NCI-H526 (cell line): ENCODE data around the gene GMCL2.

ENCODE experiments used
- DNase-seq, 2 experiments: peaks; one replicate each; lab custom pipeline; 2025; lab: John Stamatoyannopoulos, UW

Gene GMCL2

DNA sequence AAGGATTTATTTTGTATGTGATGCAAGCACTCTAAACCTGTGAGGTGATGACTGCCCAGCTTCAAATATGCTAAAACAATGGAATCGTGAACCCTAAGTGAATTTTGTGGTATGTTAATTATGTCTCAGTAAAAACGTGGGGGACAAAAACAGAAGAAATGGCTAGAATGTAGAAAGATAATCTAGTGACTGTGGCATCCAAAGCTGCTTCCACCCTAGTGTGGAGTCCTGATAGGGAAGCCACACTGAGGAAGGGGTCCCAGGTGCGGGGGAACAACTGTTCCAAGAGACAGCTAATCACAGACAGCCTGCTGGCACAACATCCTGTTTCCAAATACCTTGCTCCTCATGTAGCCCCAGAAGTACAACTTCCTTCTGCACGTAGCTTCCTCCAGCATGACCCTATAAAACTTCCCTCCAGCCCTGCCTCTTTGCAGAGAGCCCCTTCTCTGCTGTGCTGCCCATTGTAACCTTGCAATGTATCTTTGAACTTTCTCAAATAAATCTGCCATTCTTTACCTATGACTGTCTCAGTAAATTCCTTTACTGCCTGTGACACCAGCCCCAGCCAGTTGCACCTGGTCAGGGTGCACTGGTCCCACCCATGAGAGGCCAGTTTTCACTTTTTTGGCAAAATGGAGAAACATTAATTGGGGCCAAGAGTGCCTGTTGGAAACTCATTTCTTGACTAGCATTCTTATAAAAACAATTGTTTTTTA is 4.9 kb downstream of the GMCL2 start:
- DNase-seq: no peak

DNA sequence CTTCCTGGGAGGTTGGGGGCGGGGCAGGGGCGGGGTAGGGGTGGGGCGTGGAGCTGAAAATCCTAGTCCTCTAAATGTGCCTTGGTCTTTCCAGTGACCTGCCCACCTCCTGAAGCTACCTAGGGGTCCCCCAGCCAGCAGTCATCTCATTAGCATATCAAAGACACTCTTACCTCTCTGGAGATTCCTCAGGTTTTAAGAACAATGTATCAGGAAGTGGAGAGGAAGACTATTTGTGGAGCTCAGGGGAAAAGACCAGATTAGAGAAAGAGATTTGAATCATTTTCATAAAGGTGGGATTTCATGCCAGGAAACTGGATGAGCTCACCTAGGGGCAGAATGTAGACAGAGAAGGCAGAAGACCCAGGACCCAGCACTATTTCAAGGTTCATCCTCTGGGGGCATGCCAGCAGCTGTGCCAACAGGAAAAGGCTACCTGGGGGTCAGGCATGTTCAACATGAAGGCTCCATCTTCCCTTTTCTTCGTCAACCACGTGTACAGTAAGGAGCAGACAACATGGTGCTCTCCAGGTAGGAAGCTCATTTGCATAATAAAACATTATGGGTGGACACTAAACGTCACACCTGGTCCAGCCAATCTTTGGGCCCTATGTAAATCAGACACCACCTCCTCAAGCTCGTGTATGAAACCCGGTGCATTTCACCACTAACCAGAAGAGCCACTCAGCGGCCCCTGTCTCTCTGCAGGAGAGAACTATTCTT is 6.9 kb downstream of the GMCL2 start:
- peak; percentile 15 to 32 for DNase-seq

DNA sequence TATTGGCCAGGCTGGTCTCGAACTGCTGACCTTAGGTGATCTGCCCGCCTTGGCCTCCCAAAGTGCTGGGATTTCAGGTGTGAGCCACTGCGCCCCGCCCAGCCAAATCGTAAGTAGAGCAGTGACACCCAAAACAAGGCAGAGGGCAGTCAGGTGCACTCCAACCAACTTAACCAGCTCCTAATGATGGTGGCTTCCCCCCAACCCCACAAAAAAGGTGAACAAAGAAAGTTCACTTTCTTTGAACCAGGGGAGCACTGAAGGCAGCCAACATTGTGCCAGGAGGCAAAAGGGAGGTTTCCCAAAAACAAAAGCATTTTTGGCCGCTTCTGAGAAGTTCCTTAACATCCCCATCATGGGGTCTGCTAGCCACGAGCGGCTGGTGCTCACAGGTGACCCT is 9.6 kb downstream of the GMCL2 start:
- DNase-seq: no peak

DNA sequence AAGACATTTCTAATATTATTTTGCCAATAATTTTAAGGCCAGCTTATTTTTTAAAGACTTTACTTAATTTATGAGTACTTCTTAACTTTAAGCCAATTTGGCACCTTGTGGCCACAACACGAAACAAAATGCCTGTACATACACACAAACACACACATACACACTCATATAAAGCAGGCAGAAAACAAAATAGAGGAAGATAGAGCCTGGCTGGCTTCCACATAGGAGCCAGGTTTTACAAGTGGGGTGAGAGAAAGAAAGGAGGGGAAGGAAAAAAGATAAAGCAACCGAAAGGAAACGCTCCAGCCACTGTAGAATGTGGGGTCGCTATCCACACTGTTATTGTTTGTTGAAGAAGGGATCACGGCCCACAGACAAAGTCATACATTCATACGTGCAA is 10.4 kb downstream of the GMCL2 start:
- DNase-seq: no peak

DNA sequence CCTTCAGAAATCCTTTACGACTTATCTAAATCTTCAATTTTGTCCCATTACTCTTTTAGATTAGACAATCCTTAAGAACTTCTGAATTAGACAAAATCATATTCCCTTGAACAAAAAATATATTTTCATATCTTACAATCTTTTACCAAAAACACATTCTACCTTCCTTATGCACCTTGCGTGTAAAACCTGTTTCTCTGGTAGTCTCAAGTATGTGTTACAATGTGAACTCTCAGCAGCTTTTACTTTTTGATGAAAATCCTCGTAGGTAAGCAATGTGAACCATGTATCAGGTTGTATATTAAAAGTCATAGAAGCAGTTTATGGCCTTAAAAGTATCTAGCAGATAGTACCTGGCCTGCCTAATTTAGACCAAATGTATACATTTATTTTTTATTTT is 12.7 kb downstream of the GMCL2 start:
- no peak for DNase-seq

DNA sequence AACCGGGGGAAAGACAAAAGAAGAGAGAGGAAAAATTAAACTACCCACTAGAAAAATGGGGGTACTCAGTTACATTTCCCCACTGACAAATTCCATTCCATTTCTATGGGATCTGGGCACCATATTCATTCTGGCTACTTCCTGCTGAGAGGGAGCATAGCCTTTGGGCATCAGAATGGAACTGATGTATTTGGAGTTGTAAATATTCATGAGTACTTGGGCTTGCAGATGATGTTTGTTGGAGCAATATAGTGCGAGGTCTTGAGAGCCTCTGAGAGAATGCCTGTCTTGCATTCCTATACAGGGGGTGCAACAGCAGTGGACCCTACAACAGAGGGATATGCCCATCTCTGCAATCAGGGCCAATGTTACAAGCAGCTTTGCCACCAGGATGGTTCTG is 16.7 kb downstream of the GMCL2 start:
- DNase-seq: no peak

DNA sequence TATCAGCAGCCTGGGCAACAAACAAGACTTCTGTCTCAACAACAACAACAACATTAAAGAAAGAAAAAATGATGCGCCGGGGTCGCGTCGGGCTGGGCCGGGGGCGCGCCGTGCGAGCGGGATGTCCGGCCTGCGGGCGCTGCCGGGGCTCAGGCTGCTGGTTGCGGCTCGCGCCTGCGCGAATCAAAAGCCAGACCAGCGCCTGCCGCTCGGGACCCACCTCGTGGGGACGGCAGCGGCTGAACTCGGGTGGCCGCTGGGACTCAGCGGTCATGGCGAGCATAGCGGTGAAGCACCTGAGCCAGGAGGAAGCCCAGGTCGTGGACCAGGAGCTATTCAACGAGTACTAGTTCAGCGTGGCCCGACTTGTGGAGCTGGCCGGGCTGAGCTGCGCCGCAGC is 21.6 kb downstream of the GMCL2 start:
- no peak for DNase-seq

DNA sequence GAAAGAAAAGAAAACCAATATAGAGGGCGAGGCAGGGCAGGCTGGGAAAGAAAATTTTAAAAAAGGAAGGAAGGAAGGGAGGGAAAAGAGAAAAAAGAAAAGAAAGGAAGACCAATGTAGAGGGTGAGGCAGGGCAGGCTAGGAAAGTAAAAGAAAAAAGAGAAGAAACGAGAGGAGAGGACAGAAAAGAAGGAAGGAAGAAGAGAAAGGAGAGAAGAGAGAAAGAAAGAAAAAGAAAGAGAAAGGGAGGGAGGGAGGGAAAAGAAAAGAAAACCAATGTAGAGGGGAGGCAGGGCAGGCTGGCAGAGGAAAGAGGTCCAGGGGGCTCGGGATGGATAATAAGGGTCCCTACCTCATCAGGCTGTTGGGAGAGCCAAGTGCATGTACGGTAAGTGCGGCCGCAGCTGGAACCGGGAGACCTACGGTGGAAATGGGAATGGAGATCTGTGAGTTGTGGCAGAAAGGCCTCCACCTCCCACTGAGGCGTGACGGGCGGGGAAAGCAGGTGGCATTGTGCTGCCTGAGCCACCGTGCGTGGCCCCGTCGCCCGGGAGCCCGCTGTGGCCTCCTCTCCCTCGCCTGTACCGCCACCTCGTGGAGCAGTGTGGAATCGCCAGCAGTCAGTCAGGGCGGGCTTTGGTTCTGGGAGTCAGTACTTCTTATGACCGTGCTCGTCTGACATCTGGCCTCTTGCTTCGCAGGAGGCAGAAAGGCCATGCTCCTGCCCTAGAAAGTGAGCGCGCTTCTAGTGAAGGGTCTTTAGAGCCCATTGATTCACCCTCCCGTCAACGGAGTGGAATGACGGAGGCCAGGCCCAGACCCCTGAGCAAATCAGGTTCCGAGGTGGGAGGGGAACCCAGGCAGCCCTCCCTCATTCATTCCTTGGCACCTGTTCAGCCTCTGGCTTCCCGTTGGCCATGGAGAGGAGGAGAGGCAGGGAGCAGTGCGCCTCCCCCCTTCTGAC is 23.1 kb downstream of the GMCL2 start:
- DNase-seq: peak; percentile 56 to 87

DNA sequence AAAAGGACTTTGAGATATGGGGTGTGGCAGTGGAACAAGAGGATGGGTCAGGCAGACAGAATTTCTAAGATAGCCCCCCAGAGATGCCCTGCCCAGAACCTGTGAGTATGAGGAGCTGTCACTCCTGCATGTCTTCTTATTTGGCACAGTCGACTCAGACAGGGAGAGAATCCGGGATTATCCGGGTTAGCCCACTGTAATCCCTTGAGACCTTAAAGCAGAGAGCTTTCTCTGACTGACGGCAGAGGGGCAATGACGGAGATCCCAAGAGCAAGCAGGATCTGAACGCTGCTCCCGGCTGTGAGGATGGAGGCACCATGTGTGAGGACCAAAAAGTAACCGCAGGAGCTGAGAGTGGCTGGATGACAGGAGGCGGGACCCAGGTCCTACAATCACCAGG is 24.7 kb downstream of the GMCL2 start:
- DNase-seq: no peak

DNA sequence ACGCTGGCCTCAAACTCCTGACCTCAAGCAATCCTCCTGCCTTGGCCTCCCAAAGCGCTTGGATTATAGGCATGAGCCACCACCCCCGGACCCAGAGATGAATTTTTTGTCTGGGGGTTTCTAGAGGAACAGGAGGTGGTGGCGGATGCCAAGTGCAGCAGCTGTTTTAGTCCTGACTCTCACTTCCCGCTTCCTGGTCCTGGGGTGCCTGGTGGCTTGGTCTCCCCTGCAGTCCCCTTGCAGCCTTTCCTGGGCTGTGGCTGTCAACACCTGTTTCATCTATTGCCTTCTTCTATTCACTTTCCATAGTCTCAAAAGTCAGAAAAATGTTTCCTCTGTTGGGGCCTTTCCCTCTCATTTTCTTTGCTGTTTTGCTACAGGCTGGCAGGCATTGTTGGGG is 27.0 kb downstream of the GMCL2 start:
- DNase-seq: no peak

DNA sequence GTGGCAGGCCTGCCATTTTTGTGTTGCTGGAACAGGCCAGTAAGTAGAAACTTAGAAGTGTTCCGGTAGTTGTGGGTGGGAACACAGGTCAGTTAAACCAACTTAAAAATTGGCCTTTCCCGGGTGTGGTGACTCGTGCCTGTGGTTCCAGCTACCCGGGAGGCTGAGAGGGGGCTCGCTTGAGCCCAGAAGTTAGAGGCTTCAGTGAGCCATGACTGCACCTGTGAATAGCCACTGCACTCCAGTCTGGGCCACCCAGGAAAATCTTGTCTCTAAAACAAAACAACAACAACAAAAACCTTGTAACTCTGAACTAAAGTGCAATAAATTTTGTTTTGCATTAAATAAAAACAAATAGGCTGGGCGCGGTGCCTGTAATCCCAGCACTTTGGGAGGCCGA is 32.1 kb downstream of the GMCL2 start:
- DNase-seq: no peak

DNA sequence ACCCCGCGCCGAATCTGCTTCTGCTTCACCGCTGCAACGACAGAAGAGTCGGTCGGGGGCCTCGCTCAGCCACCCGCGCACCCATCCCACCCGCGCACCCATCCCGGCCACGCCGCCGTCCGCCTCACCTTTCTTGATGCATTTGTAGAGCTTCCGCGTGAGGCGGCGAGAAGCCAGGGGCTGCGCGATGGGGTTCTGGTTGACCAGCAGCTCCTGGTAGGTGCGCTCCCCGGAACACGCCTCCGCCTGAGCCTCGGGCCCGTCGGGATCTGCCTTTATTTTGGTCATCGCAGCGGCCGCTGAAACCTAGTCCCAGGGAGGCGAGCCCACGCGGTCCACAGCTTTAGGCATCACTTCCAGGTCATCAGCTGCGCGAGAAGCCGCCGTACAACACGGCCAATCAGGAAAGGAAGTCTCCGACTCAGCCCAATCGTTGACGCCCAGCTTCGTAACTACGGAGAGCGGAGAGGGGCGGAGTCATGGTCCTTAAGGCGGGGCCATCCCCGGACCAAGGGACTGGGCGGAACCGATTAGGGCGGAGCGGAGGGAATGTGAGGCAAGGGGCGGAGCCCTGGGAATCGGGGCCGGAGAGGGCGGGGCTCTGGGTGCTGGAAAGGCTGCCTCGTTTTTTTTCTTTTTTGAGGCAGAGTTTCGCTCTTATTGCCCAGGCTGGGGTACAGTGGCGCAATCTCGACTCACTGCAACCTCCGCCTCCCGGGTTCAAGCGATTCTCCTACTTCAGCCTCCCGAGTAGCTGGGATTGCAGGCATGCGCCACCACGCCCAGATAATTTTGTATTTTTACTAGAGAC is 33.4 kb downstream of the GMCL2 start, which contains the start of gene NHP2:
TSS of gene NHP2 (minus strand) at position 356 of the 811 bp plus-strand sequence. CDS start at position 288, 68 bp downstream.
- DNase-seq: peak; percentile 86 to 96

DNA sequence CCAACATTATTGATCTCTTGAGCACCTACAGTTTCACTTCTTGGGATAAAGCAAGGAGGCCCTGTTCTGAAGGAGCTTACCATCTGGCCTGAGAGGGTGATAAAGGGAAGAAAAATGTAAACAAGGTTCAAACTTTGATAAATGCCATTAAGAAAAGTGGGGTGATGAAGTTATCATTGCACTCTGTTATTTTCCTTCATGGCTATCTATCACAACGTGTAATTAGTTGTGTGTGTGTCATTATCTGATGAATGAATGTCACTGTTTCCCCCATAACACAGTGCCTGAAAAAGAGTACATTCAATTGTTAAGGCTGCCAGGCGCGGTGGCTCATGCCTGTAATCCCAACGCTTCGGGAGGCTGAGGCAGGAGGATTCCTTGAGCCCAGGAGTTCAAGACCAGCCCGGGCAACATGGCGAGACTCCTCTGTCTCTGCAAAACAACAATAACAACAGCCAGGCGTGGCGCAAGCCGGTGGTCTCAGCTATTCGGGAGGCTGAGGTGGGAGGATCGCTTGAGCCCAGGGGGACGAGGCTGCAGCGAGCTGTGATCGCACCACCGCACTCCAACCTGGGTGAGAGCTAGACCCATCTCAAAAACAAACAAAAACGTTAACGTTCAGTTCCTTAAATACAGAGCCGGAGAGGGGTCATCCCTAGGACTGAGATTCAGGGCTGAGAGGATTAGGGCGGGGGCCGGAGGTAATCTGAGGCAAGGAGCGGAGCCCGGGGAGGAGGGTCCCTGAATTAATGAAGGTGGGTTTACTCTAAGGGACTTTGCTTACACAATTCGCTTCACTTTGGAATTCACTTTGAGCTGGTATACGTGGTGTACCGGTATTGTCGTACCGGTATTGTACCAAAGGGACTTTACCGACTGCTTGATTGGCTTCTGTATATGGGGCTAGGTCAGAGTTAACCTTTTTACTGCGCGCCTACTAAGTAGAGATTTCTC is 34.4 kb downstream of the GMCL2 start:
- no peak for DNase-seq

DNA sequence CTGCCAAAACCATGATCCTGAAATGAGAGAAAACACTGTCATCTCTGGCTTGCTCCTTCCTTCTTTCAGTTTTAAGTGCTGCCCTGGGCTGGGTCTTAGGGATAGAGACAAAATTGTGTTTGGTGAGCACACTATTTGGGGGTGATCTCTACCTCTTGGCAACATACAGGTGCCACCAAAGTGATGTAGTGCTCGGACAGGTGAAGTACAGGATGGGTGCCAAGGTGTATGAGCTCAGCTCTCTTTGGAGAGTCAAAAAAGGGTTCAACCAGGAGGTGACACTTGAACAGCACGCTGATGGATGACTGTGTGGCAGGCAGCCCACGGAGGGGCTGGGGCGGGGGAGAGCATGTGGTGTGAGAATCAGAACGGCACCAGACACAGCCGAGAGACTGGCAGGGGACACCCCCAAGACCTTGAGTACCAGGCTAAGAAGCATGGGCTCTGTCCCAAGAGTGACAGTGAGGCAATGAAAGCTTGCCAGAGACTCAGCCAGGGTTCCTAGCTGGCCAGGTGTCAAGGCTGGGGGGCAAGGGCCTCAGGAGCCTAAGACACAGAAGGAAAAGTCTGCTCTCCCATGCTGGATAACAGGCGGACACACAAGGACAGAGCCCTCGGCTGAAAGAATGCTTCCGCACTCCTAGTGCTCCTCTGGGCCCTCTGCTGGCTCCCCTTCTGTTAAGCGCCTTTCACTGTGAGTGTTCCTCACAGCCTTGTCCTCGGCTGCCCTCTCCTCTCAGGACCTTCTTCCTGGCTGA is 36.0 kb downstream of the GMCL2 start:
- no peak for DNase-seq

DNA sequence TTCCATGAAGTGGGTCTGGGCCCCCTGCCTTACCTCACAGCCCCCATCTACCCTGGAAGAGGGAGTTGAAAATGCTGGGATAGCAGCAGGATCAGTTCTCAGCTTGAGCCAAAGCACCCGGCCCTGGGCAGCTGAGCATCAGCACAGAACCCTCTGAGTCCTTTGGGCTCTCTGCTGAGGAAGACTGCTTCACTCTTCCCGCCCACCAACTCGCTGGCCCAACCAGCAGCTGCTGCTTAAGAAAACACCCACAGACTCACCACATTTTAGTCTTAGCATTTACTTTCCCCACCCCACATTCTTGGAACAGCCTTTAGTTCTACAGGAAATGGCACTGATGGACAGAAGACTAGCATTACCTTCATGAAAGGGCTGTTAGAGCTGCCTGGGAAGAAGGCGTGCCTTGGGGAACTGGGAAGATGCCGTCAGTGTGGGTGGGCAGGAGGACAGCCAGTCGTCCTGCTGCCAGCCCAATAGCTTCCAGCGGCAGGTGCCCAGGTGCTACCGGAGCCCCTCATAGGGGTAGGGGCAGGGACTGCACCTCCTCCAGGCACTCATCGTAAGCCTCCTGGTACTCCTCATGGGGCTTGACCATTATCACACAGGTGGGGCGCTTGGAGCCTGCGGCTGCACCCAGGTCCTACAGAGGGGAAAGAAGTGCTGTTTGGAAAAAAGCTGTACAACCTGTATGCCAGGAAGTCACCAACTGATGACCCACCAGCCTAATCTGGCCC is 37.8 kb downstream of the GMCL2 start:
- no peak for DNase-seq

DNA sequence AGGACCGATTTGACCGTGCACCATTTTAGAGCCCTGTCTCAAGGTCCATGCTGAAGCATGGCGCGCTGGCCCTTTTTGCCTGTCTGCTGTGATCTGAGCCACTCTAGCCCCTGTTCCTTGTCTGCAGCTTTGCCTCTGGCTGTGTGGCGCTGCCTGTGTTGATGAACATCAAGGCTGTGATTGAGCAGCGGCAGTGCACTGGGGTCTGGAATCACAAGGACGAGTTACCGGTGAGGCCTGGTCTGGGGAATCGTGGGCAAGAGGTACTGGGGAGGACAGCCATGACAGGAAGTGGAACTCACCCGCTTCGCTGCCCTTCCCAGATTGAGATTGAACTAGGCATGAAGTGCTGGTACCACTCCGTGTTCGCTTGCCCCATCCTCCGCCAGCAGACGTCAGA is 39.8 kb downstream of the GMCL2 start:
- DNase-seq: no peak

DNA sequence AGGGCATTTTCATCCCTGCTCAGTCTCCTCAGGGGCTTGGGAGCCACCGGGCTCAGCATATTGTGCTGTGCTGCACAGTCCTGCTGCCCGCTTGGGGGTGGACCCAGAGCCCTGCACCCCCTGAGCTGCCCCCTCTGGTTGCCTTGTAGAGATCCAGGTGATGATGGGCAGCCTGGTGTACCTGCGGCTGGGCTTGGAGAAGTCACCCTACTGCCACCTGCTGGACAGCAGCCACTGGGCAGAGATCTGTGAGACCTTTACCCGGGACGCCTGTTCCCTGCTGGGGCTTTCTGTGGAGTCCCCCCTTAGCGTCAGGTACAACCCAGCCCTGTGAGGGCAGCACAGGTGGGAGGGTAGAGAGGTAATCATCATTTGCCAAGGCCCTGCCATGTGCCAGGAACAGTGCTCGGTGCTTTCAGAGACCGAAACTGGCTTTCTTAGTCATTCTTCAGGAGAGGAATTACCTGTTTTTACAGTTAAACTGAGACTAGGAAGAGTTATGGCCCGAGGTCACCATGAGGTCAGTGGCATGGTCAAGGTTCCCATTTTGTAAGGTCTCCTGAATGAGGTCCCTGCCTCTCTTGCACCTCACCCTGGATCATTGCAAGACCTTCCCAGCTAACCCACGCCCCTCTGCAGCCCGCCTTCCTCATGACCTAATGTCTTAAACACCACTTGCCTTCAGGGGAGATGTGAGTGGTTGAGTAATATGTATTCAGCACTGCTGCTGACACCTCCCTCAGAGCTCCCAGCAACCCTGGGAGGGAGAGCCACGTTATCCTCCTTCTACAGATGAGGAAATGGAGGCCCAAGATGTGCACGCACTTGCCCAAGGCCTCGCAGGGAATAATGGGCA is 41.0 kb downstream of the GMCL2 start:
- DNase-seq: peak; percentile 21 to 73

DNA sequence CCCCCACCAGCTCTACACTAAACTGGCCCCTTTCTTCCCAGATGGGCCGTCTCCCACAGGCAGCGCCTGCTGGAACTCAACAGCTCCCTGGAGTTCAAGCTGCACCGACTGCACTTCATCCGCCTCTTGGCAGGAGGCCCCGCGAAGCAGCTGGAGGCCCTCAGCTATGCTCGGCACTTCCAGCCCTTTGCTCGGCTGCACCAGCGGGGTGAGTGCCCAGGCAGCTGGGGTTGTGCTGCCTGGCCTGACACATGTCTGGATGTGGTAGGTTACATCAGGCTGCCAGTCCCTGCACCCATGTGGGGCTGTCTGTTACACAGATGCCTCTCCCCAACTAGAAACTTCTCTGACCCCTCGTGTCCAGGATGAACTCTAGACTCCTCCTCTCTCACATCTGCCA is 43.3 kb downstream of the GMCL2 start:
- DNase-seq: no peak
